Right forelimb (tissue), 1 donor: Measurements from ENCODE around the gene LRMDA.

Source experiments
- DNase-seq: peaks from one replicate; pipeline ENCODE4 v3.0.0-alpha.2; 2018

LRMDA gene

DNA sequence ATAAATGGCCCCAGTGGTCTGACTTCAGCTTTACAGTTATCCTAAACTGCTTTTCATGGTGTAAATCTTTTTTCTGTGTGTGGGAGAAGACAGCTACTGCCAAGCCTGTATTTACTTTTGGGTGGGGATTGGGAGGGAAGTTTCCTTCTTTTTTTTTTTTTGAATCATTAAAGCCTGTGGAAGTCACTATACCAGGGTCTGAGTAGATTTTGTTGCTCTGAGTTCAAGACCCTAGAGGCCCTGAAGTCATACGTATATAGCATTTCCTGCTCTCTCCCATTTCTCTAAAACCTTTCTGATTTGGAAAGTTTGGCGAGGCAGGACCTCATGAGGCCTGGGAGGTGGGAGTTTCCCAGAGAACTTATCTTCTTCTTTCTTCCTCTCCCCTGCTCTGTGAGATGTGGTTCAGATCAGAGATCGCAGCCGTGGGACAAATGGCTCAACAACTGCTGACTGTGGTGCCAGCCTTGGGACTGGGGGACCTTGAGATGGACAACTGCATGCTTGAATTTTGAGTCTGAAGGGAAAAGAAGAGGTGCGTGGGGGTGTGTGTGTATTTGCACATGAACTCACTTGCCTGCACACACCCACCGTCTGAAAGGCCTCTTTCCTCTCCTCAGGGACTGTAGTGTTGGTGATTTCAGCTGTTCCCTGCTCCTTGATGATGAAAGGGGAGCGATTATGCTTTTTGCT, 18.1 kb downstream of the LRMDA start:
- no peak for DNase-seq

DNA sequence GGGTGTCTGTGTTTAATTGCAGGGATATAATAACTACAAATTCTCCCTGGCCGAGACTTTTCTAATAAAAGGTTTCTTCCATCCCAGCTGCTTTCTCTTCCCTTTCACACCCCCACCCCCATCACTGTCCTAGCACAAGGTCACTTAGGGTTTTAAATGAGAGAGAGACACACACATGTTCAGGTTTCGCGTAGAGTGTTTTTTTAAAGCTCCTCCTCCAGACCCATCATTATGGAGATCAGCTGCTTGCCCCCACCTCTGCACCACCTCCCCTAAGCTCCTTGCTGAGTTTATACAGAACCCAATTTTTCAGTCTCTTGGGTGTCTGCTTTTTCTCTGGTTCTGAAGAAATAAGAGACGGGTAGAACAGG, 18.6 kb downstream of the LRMDA start:
- no peak for DNase-seq

DNA sequence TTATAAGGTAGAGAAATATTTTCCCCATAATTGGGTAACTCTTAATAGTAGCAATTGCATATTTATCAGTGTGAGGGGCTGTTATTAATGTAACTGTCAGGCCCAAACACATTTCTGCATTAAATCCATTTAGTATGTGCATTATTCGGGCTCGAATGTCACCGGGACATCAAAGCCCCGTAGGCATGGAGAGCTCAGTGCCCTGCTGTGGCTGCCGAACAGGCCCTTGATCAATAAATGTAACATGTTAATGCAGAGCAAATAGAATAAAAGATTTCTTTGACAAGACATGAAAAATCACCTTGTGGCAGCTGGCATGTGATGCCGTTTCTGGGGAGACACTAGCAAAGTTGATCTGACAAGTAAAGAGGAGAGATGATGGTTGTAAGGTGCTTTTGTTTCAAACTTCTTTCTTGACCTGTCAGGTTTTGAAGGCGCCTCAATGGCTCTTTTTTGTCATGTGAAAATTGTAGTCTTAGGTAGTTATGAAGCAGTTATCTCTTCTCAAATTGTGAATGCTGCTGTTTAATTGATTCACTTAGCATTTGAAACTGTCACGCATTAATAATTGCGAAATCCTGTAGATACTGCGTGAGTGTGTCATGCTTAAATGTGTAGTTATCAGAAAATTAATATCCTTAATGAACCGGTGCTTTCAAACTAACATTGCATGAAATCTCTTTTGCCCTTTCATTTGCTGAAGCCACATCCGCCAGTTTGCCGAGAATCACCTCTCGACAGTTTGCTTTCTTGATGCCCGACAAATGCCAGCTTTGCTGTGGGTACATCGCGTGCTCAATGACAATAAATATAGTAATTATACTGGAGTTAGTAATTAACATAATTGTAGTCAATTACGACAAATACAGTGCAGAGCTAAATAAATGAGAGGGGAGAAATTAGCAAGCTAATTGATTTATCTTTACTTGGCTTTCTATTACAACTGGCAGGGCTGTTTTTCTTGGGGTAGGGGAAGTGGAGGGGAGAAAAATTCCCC, 19.5 kb downstream of the LRMDA start:
- no peak for DNase-seq

DNA sequence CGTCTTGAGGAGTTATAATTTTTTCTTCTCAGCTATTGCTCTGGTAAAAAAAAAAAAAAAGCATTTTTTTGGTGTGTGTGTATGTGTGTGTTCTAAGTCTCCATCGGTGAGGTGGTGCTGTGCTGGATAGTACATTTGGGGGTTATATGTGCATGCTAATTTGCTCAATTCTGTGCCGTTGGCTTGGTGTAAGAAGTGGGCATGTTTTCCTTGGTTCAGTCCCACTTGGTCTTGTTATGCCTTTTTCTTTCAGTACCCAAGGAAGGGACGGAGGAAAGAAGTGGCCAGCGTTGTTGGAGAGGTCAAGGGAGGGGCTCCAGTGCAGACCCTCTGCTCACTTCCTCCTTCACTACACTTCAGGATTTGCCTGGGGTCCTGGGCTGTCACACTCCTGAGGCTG, 20.4 kb downstream of the LRMDA start:
- no peak for DNase-seq

DNA sequence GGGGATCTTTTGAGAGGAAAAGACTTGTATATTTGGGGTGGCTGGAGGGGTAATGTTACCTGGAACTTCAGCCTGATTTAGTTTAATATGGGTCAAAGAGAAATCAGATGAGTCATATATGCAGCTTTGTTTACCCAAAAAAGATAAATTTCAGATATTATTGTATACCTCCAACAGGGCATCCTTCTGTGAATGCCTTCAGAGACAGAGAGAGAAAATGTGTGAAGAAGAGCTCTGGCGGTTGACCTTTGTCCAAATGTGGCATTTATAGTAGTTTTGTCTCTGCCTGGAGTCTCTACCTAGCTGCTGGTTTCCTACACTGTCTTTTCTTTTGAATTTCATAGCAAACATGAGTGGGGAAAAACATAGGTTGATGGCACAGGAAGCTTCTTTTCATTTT, 21.6 kb downstream of the LRMDA start:
- DNase-seq = no peak

DNA sequence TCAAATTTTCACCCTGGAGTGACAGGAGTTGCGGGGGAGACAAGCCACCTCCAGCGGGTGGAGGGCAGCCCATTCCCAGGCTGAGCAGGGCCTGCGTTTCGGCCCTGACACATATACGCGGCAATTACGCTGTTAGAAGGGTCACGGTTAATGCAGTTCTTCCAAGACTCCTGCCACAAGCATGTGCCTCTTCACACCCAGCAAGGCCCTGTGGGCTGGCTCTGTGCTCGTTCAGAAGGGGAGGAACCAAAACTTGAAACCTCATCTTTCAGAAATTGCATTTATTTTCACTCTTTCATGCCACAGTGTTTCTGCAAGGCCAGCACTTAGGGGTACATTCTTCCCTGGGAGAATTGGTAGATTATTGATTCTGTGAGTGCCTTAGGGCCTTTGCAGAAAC, 24.7 kb downstream of the LRMDA start:
- no peak for DNase-seq

DNA sequence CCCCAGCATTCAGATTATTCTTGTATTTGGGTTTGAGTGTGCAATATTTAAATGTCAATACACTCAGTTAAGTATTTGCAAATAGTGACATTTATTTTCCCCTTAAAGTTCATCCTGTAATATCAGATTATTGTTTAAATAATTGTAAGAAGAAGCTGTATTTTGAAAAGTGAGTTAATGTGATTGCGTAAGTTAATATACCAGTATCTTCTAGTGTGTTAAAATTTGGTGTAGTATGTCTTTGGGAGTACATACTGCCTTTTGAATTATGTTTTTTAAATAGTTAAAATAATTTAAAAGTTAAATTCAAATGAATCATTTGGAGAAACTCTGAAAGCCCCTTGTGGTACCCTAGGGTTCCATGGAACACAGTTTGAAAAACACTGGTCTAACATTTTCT, 28.6 kb downstream of the LRMDA start:
- DNase-seq = no peak

DNA sequence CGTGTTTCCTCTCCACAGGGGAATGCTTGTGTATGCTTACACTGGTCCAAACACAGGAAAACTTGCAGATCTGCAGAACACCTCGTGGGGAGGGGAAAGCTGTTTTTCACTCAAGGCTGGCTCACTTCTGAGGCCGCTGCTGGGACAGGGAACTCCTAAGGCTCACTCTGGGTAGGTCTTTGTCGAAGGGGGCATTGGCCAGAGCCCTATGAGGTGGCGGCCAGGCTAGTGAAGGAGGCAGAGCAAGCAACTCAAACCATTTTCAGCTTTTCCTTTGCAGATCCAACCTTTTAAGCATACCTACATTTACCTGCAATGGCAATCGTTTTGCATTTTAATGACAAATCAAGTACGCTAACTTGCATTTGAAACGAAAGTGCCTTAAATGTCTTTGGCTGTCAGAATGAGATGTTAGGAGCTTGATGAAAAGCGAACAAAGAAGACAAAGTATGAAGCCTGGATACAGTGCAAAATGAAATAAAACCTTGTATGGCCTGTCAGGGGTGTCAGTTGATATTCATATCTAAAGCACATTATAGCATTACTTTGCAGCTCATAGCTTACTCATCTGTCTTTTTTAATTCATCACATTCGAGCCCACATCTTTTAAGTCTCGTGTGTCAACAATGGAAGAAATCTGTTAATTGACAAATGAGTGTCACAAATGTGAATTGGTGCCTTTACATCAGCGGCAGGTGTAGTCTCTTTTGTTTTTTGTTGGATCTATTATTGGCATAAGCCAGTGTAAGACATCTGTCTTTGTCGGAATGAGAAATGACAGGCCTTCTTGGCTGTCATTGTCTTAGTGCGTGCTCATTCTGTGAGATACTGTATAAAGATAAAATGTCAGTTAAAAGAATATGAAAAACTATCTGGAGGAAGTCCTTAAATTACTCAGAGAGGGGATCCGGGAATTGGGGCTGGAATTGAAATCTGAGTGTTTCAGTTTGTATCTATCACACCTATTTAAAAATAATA, 30.5 kb downstream of the LRMDA start:
- no peak for DNase-seq

DNA sequence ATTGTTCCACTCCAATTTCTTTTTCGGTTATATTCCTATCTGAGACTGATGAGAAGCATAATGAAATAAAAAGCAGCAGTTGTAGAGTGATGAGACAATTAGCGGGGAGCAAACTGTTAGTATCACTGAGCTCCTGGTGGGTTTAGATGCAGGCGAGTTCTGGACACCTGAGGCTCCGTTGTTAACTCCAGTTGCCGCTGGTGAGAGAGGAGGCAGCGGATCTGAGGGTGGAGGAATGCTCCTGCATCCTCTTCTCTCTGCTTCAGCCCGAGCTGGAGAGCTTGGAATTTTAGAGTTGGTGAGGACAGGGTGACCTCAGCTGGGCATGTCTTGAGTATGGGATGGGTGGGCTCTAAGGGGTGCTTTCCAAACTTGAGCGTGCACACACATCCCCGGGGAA, 31.4 kb downstream of the LRMDA start:
- no peak for DNase-seq

DNA sequence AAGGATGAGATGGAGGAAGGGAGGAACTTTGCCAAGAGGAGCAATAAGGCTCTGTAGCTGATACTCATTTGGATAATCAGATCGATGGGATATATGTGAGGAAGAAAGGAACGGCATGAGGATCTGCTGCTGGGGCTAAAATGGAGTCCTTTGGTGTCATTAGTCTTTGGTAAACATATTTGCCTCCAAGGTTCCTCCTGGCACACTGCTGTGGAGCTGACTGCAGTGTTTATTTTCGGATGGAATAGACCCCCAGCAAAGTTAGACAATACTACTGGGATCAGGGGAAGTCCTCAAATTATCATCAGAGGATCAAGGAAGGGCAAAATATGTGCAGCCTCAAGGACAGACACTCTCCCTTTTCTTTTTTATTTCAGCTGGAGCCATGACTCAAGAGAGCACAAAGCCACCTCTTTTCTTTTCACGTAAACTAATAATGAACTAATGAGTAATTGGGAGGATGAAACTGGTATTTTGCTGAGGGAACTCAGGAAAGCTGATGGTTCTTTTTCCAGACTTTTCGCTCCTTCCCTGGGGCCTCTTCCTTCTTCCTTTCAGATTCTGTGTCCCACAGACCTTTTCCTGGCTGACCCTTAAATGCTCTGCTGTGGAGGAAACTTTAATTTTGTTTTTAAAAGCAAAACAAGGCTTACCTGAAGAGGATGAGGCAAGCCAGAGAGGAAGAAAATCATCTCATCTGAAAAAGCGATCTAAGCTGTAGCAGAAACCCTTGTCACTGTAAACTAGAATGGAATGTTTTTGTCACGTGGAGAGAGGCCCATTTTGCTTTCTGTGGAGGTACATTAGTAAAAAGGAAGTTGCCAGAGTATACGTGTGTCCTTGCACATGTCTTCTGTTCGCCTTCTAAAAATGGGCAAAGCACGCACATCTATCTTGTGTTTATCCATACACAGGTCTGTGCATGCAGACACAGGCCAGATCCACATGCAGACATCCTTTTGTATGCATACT, 33.3 kb downstream of the LRMDA start:
- DNase-seq = no peak

DNA sequence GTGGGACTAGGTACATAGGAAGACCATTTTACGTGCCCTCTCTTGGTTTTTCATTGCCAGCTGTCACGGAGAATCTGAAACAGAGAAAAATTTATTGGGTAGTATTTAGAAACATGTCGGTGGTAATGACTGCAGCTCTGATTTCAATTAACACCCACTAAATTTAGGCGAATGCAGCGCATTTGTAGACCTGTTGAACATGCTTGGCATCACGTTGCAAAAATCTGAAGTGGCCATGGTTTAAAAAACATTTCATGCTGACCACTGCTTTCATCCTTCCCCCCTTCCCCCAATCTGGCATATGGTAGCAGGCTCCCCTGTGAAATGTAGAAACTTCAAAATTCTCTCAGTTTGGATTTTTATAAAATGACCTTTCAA, 34.0 kb downstream of the LRMDA start:
- no peak for DNase-seq

DNA sequence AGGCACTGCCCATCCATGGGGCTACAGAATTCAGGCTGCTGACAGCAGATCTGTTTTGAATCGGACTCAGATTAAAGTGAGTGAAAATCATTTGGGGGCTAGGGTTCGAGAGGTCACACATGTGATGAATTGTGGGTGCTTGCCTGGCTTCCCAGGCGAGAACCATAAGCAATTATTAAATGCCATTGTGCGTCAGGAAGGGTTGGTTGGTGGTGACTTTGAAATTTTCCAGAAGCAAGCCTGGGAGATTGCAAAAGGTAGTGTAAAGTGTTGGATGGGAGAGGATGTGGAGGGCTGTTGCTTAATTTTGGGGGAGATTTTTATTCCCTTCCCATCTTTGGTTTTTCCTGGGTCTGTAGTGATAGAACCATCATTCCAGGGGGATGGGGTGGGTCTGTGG, 34.6 kb downstream of the LRMDA start:
- no peak for DNase-seq

DNA sequence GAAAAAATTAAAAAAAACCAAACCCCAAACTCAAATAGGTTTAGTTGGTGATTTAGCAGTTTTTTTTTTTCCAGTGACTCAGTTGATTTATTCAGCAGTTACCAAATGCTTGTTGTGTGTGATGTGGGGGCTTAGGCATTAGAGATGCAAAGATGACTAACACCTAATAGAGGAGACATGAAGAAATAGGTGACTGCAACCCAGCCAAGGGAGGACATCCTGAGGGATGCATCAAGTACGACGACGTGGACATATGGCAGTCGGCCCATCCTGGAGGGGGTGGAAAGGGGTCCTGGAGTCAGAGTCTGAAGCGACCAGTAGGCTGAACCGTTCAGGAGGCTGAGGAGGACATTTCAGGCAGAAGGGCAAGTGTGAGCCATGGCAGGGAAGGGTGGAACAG, 35.5 kb downstream of the LRMDA start:
- DNase-seq = no peak

DNA sequence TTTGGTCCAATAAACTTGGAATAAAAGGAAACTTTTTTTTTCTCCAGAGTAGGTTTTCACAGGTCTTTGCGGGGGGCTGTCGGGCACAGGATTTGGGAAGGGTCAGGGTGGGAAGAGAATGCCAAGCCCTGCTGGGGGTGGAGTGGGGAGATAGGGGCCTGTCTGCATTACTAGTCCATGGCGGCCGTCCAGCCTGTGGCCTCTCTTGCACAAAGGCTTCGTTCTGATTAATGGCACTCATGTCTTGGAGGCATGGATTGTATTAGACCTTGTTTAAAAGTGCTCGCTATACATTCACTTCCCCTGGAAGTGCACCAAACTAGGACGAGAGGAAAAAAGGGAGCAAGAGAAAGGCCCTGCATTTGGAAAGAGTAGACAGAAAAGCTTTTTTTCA, 37.2 kb downstream of the LRMDA start:
- DNase-seq = no peak

DNA sequence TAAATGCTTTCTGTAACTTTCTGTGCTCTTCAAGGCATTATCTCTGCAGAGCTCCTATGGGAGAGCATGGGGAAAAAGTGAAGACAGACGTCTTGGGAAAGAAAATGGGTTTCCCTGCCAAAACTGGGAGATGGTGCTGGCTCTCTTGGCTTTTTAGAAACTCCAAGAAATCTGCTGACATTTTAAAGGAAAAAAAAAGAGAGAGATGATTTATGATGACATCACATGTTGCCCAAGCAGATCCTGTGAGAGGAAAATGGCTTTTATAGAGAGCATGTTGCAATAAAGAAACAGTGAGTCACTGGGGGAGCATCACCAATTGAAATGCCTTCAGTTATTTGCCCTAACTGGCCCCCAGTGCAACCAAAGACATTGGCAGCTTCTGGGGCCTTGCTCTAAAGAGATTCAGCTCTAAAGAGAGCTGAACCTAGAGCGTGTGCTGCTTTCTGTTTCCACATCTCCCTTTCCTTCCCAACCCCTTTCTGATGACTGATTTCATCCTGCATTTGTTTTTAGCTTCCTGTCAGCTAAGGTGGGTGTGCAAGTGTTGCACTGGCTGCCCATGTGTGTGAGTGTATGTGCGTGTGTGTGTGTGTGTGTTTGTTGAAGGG, 37.7 kb downstream of the LRMDA start:
- DNase-seq = no peak

DNA sequence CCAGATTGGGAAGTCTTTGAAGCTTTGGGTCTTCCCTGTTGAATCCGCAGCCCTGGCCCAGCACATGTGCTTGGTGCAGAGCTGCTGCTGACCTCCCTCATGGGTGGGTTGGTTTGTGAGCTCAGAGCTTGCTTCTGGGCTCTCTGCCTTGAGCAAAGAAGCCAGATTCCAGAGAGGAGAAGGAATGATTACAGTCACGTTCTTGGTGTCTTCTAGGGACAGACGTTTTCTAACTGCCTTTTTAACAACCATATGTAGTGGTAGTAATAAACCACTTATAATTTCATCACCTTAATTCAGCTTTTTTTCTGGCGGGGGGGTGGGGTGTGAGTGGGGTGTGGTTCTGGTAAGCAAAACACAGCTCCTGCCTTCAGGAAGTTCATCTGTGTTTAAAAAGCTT, 39.5 kb downstream of the LRMDA start:
- no peak for DNase-seq

DNA sequence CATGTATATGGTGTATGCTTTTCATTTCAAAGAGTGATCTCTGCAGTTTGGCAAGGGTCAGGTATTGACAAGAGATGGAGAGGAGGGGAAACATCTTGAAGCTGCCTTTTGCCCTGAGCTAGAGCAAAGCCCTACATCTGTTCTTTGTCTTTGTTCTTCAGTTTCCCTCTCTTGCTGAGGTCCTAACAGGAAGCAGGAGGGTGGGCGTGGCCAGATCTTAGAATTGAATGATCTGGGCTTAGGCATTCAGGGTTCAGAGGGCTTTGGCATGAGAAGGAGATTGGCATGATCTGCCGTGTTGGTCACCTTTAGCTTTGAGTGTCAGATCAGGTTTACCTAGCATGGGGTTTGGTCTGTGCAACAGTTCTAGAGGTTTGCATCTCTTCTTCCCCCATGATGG, 41.3 kb downstream of the LRMDA start:
- no peak for DNase-seq

DNA sequence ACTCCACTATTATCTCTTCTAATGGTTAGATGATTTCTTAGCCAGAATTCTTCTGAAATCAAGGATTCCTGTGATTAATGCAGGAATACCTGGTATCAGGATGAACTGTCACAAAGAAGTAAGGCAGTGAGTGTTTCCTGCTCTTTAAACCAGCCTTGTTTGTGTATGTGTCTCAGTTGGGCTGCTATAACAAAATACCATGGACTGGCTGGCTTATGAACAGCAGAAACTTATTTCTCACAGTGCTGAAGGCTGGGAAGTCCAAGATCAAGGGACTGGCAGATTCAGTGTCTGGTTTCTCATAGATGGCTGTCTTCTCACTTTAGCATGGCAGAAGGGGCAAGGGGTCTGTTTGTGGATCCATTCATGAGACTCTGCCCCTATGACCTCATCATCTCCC, 42.7 kb downstream of the LRMDA start:
- no peak for DNase-seq

DNA sequence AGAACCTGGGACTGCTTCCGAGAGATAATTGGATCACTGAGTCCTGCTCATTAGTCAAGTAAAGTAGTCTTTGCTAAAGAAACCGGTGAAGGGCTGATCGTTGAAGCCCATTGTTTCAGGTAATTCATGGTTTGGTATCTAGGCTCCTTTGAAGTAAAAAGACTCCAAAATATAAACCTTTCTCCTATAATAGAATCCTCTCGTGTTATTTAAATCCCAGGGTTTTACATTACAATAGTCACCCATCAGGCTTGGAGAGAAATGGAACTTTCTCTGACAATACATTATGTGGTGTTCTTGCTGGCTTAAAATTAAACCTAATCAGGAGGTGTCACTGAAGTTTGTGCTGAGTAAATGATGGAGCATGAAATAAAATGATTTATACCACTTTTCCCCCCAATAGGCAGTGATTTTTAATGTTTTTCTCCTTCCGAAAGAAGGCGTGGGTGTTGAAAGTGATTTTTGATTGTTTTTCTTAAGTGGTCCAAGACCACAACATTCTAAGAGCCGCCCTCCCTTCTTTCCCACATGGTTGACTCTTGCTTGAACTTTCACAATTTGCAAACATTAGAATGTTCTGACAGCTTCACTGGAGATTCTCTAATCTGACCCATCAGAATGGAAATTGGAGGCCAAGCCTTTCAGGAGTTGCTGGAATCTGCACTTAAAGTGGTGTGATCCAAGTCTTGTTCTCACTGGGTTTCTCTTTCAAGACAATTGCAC, 44.2 kb downstream of the LRMDA start:
- no peak for DNase-seq

DNA sequence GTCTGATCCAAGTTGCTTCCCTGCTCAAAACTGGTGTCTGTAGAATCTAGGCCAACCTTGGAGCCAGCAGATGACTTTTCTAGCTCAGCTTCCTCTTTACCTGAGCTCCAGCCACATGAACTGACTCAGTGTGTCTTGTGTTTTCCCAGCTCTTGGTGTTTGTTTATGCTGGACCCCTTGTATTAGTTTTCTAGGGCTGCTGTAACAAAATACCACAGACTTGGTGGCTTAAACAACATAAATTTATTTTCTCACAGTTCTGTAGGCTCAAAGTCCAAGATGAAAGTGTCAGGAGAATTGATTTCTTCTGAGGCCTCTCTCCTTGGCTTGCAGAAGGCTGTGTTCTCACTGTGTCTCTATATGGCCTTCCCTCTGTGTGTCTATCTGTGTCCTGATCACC, 45.1 kb downstream of the LRMDA start:
- no peak for DNase-seq

DNA sequence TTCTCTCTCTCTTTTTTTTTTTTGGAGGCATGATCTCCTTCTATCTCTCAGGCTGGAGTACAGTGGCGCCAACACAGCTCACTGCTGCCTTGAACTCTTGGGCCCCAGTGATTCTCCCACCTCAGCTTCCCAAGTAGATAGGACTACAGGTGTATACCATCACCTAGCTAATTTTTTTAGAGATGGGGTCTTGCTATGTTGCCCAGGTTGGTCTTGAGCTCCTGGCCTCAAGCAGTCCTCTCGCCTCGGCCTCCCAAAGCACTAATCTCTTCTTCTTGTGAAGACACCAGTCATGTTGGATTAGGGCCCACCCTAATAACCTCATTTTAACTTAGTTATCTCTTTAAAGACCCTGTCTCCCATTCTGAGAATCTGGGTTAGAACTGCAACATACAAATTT, 45.6 kb downstream of the LRMDA start:
- no peak for DNase-seq
